ENCODE data around the gene S100A2. TPM values are rescaled to one million over a fixed set of nuclear protein-coding genes. Genes with fewer than 3 reads are reported as not detected.
"Not testable (repeated sequence)": the region's sequence is repeated elsewhere in the genome, so short reads cannot be mapped to it uniquely, and the experiment has no call there.

The S100A2 gene
- total RNA-seq, 6 experiments from 2014 or later = 7.4 to 12.5 (median 10.4) TPM

DNA sequence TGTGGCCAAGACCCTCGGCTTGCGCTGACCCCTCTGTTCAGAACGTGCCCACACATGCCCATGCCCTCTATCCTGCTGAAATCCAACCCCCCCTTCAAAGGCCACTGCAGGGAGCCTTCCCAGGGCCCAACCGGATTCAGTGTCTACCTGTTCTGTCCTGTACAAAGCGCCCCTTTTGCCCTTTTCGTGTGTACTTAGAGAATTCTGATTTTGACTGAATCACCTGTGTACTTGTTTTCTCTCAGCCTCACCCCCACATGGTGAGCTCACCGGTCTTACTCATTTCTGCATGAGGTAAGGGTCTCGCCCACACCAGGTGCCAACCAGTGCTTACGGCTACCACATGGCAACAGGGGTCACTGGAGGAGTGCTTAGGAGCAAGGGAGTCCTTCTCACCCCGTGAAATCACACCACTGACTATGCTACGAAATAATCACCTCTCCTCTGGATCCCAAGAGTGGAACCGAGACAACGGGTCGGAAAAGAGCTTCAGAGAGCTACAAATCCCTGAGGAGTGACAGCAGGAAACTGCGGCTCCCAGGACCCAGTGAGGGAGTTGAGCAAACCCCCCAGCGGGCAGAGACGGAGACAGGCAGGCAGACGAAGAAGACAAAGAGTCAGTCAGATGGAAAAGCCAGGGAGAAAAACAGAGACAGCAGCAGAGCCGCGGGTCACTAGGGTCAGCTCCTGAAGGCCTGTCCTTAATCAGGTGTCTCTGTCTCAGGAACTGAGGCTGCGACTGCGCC lies 2.1 kb upstream of the S100A2 start:
- Mint-ChIP-seq H3K36me3 (ENCODE audit: low read depth) (no peaks in the 10 kb centered on the region), H3K27me3 (ENCODE audit: insufficient read depth) (peaks cover 1% of the 10 kb centered on the region), H3K27ac (peak overlapping the region; percentile 100), H3K9me3 (no peaks in the 10 kb centered on the region), H3K4me3 (peak overlapping the region; percentile 68), H3K4me1 (ENCODE audit: low read depth) (peaks cover 76% of the 10 kb centered on the region)
- no peak for DNase-seq
- TF ChIP-seq, protein P1, sequence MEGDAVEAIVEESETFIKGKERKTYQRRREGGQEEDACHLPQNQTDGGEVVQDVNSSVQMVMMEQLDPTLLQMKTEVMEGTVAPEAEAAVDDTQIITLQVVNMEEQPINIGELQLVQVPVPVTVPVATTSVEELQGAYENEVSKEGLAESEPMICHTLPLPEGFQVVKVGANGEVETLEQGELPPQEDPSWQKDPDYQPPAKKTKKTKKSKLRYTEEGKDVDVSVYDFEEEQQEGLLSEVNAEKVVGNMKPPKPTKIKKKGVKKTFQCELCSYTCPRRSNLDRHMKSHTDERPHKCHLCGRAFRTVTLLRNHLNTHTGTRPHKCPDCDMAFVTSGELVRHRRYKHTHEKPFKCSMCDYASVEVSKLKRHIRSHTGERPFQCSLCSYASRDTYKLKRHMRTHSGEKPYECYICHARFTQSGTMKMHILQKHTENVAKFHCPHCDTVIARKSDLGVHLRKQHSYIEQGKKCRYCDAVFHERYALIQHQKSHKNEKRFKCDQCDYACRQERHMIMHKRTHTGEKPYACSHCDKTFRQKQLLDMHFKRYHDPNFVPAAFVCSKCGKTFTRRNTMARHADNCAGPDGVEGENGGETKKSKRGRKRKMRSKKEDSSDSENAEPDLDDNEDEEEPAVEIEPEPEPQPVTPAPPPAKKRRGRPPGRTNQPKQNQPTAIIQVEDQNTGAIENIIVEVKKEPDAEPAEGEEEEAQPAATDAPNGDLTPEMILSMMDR (IDR thresholded peaks at IDR 0.05) = no peak

DNA sequence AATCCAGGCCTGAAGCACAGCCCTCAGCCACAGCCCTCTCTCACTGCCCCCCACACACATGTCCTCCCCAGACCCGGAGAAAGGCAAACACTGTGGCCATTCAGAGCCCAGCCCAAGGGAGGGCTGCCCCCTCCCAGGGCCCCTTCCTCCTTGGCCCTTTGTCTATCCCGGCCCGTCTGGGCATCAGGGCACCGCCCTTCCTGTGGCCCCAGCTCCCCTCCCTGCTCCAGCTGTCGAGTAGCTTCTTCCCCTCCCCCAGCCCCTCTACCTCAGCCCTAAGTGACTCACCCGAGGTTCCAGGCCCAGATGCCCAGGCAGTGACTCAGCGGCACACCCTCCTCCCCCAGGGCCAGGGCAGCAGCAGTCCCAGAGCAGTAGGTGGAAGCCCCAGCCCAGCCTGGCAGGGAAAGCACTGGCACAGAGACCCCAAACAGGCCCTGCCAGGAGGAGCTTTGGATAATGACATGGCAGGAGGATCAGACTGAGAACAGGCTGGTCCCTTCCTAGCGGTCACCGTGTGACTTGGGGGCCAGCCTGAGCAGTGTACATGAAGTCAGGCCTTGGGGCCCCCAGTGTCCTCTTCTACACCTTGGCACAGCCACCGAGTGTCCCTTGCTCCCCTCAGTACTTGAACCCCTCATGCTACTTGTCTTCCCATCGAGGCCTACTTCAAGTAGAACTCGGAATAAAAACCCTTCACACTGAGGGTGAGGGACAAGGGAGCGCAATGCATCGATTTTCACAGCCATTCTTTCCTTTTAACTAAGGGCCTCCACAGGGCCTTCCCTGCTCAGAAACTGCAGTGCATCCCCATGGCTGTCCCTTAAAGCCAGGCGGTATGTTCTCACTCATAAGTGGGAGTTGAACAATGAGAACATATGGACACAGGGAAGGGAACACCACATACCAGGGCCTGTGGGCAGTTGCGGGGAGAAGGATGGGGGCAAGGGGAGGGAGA lies 1.0 kb upstream of the S100A2 start:
- Mint-ChIP-seq H3K27me3 (ENCODE audit: insufficient read depth) (peaks cover 1% of the 10 kb centered on the region), H3K36me3 (ENCODE audit: low read depth) (no peaks in the 10 kb centered on the region), H3K27ac (peak overlapping the region; percentile 100), H3K4me3 (peak overlapping the region; percentile 69), H3K4me1 (ENCODE audit: low read depth) (peaks cover 67% of the 10 kb centered on the region), H3K9me3 (no peaks in the 10 kb centered on the region)
- TF ChIP-seq, protein P1 (IDR thresholded peaks at IDR 0.05) = no peak
- peak; percentile 97 for DNase-seq

DNA sequence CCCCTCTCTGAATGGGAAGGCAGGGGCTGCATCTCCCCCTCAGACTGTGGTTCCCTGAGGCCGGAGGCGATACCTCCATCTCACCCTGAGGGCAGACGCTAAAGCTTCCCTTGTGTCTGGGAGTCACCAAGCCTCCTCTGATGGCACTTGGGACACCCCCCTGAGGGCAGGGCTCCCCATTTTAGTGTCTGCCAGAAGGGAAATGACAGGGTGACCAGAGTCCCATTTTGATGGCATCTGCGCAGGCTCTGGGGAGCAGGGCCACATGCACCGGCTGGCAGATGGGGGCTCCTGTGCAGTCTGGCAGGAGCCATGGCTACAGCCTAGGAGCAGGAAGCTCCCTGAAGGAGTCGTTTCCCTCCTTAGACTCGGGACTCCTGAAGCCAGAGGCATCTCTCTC lies 1.7 kb downstream of the S100A2 start:
- no peak for DNase-seq
- Mint-ChIP-seq H3K4me1 (ENCODE audit: low read depth) (peaks cover 57% of the 10 kb centered on the region), H3K9me3 (no peaks in the 10 kb centered on the region), H3K4me3 (no peak overlapping the region), H3K27me3 (ENCODE audit: insufficient read depth) (peaks cover 1% of the 10 kb centered on the region), H3K27ac (no peak overlapping the region), H3K36me3 (ENCODE audit: low read depth) (no peaks in the 10 kb centered on the region; the same call in 1 of the 2 replicates)
- TF ChIP-seq, protein P1 (IDR thresholded peaks at IDR 0.05) = no peak

DNA sequence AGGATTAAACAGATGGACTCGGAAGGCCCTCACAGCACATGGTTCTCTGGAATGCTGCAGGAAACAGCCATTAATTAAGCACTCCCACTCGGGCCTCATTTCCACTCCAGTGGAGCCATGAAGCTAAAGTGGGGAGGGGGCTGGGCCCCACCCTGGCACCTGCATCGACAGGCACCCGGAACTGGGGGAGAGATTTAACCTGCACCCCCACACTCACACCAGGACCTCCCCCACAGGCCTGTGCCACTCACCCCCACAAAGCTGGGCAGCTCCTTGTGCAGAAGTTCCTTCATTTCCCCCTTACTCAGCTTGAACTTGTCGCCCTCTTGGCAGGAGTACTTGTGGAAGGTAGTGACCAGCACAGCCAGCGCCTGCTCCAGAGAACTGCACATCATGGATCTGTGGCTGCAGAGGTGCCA lies 2.2 kb downstream of the S100A2 start:
- peaks cover 52% of the 10 kb centered on the region for H3K4me1 Mint-ChIP-seq (ENCODE audit: low read depth)
- DNase-seq = no peak
- H3K9me3 Mint-ChIP-seq = no peaks in the 10 kb centered on the region
- H3K27me3 Mint-ChIP-seq (ENCODE audit: insufficient read depth) = peaks cover 1% of the 10 kb centered on the region
- H3K27ac Mint-ChIP-seq = no peak overlapping the region
- peaks cover 2% of the 10 kb centered on the region; the same call in 1 of the 2 replicates for H3K36me3 Mint-ChIP-seq (ENCODE audit: low read depth)
- TF ChIP-seq, protein P1 (IDR thresholded peaks at IDR 0.05) = no peak
- no peak overlapping the region for H3K4me3 Mint-ChIP-seq

DNA sequence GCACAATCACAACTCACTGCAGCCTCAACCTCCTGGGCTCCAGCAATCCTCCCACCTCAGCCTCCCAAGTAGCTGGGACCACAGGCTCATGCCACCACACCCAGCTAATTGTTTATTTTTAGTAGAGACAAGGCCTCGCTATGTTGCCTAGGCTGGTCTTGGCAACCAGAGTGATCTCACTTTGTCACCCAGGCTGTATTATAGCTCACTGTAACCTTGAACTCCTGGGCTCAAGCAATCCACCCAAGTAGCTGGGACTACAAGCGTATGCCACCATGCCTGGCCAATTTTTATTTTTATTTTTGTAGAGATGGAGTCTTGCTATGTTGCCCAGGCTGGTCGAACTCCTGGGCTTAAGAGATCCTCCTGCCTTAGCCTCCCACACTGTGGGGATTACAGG lies 3.6 kb downstream of the S100A2 start:
- not testable (repeated sequence) for H3K27ac Mint-ChIP-seq; H3K4me3 Mint-ChIP-seq; H3K9me3 Mint-ChIP-seq; H3K27me3 Mint-ChIP-seq (ENCODE audit: insufficient read depth); DNase-seq; H3K36me3 Mint-ChIP-seq (ENCODE audit: low read depth)
- peaks cover 37% of the 10 kb centered on the region for H3K4me1 Mint-ChIP-seq (ENCODE audit: low read depth)

Data from HFFc6 (cell line).